DOHH2 (cell line): ENCODE results near the gene ZC3H4.

Source experiments
- EZH2phosphoT487 ChIP-seq: fragments of 200-600 bp; sonication (generic); IDR thresholded peaks from 2 replicates; pipeline ENCODE4 v1.6.1; 2017; ENCODE audit warnings: borderline replicate concordance, mild to moderate bottlenecking, antibody characterized with exemption, low read length, moderate library complexity, mixed read lengths
- TF ChIP-seq, protein P1 (sequence below): fragments of 200-600 bp; sonication (generic); IDR thresholded peaks from one replicate; pipeline ENCODE4 v1.5.1; 2014; ENCODE audit warnings: antibody characterized with exemption, mild to moderate bottlenecking, low read depth, low read length; ENCODE audit not compliant: poor library complexity, severe bottlenecking

DNA sequence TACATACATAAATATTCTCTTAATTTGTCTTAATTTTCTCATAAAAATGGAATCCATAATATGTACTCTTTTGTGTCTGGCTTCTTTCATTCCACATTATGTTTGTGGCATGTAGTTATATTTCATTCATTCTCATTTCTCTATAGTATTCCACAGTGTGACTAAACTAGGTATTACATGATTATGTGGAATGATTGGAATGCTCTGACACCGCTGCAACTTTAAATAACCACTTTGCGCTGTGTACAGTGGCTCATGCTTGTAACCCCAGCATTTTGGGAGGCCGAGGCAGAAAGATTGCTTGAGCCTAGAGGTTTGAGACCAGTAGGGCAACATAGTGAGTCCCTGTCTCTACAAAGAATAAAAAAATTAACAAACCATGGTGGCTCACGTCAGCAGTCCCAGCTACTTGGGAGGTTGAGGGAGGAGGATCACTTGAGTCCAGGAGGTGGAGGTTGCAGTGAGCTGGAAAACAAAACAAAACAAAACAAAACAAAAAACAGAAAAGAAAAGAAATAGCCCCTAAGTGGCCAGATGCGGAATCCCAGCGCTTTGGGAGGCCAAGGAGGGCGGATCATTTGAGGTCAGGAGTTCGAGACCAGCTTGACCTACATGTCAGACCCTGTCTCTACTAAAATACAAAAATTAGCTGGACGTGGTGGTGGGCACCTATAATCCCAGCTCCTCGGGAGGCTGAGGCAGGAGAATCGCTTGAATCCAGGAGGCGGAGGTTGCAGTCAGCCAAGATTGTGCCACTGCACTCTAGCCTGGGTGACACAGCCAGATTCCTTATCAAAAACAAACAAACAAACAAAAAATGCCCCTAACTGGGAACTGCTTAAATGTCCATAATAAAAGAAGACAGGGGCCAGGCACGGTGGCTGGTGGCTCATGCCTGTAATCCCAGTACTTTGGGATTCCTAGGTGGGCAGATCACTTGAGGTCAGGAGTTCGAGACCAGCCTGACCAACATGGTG, 9.1 kb upstream of the ZC3H4 start:
- TF ChIP-seq, protein P1, sequence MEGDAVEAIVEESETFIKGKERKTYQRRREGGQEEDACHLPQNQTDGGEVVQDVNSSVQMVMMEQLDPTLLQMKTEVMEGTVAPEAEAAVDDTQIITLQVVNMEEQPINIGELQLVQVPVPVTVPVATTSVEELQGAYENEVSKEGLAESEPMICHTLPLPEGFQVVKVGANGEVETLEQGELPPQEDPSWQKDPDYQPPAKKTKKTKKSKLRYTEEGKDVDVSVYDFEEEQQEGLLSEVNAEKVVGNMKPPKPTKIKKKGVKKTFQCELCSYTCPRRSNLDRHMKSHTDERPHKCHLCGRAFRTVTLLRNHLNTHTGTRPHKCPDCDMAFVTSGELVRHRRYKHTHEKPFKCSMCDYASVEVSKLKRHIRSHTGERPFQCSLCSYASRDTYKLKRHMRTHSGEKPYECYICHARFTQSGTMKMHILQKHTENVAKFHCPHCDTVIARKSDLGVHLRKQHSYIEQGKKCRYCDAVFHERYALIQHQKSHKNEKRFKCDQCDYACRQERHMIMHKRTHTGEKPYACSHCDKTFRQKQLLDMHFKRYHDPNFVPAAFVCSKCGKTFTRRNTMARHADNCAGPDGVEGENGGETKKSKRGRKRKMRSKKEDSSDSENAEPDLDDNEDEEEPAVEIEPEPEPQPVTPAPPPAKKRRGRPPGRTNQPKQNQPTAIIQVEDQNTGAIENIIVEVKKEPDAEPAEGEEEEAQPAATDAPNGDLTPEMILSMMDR: no peak
- no peak for TF ChIP-seq EZH2phosphoT487
